K562 (cell line): ENCODE results near the gene PUS10. TPM values are rescaled to one million over a fixed set of nuclear protein-coding genes. Genes with fewer than 3 reads are reported as not detected.

Source experiments
- ADNP ChIP-seq: fragments of 200-800 bp; sonication (Bioruptor generic); IDR thresholded peaks from 2 replicates; pipeline ENCODE4 v1.6.1; 2016; ENCODE audit warnings: missing genetic modification characterization, missing compliant biosample characterization
- CEBPB ChIP-seq: fragments of 450-650 bp; IDR thresholded peaks from 2 replicates; pipeline ENCODE4 v1.6.1; 2016; ENCODE audit warnings: missing genetic modification characterization, missing compliant biosample characterization
- CREB3L1 ChIP-seq: fragments of 450-650 bp; IDR thresholded peaks from 2 replicates; pipeline ENCODE4 v1.6.1; 2014; ENCODE audit warnings: low read depth, mild to moderate bottlenecking, moderate library complexity, borderline replicate concordance
- FOS ChIP-seq: IDR thresholded peaks from 3 replicates; pipeline ENCODE4 v1.6.1; 2011; ENCODE audit not compliant: insufficient read length; ENCODE audit errors: extremely low read depth
- FOXO4 ChIP-seq: fragments of 450-650 bp; formaldehyde crosslinking; IDR thresholded peaks from 2 replicates; pipeline ENCODE4 v1.4.0; 2020; ENCODE audit warnings: mild to moderate bottlenecking, moderate library complexity
- RREB1 ChIP-seq: fragments of 250-450 bp; sonication (Bioruptor Pico); IDR thresholded peaks from 2 replicates; pipeline ENCODE4 v1.4.0; 2020
- SIN3B ChIP-seq: fragments of 450-650 bp; IDR thresholded peaks from 2 replicates; pipeline ENCODE4 v1.6.1; 2017; ENCODE audit warnings: low read depth, mild to moderate bottlenecking, moderate library complexity
- SRF ChIP-seq, 2 experiments: fragments of 250-450, 450-650 bp in 1 of 2; sonication (Bioruptor Pico) in 1 of 2; sonication (generic) in 1 of 2; formaldehyde crosslinking; IDR thresholded peaks; 2 replicates each; pipeline versions ENCODE4 v1.5.0 to v1.5.1; 2020 to 2022; ENCODE audit warnings: mild to moderate bottlenecking in 1 of 2, missing genetic modification reagents in 1 of 2
- ZEB2 ChIP-seq: fragments of 450-650 bp; IDR thresholded peaks from 2 replicates; pipeline ENCODE4 v1.6.1; 2016
- ZNF174 ChIP-seq: fragments of 250-450 bp; sonication (Bioruptor Pico); IDR thresholded peaks from 2 replicates; pipeline ENCODE4 v1.4.0; 2020; ENCODE audit warnings: mild to moderate bottlenecking
- ZNF316 ChIP-seq: fragments of 450-650 bp; IDR thresholded peaks from 2 replicates; pipeline ENCODE4 v1.6.1; 2016
- ZNF766 ChIP-seq: fragments of 200-800 bp; sonication (Bioruptor generic); conservative IDR thresholded peaks from 2 replicates; pipeline ENCODE4 v1.6.1; 2016; ENCODE audit warnings: missing genetic modification characterization, missing compliant biosample characterization
- ZSCAN32 ChIP-seq: fragments of 450-650 bp; formaldehyde crosslinking; IDR thresholded peaks from 2 replicates; pipeline ENCODE4 v1.4.0; 2020; ENCODE audit warnings: mild to moderate bottlenecking, moderate library complexity
- polyA plus RNA-seq, 8 experiments: library from polyadenylated mRNA; depleted of rRNA in 4 of 8; stranded (reverse) in 5 of 8; unstranded in 3 of 8; fragments of >200 nt; fragmentation: Nextera tagmentation in 2 of 8; fragmentation: Illumina TruSeq in 1 of 8; extraction: Ambion mirVana in 2 of 8; extraction: Trizol in 1 of 8; gene quantifications; 2 replicates each; pipeline versions ENCODE4 v1.2.1 to v1.2.3, GENCODE V29; 2011 to 2014; ENCODE audit warnings: inconsistent platforms in 1 of 8, missing spikeins in 1 of 8
- total RNA-seq, 7 experiments: library from RNA; depleted of rRNA in 6 of 7; stranded (reverse); fragments of >200 nt in 6 of 7; fragmentation: Illumina TruSeq in 2 of 7; extraction: Trizol in 2 of 7; gene quantifications; 2 replicates each; pipeline versions ENCODE4 v1.2.1 to v1.2.3, GENCODE V29; 2011 to 2021; ENCODE audit warnings: low replicate concordance in 1 of 7

PUS10 gene
- total and polyA plus RNA-seq, 9 of the 15 experiments (the other 6 are each of a cell fraction or from before 2014, with no cell fraction given): 5.0 to 10.7 (median 7.6) TPM

- TF ChIP-seq ZNF316 (0 out of 2 replicates have a peak, but pooled peaks have one; percentile 6), RREB1 (CRISPR knock-in tag) (no peak), ZNF766 (CRISPR knock-in tag) (no peak), FOXO4 (CRISPR knock-in tag) (no peak), ZSCAN32 (CRISPR knock-in tag) (no peak), SIN3B (no peak), CREB3L1 (no peak), CEBPB (peak; percentile 79), ADNP (tag) (no peak), SRF (CRISPR knock-in tag; IDR thresholded peaks at IDR 0.05) (no peak), FOS (no peak), ZNF174 (no peak), ZEB2 (no peak)
- TF ChIP-seq, all 486 proteins: peak for 4
Measured at GRCh38 chr2:61023670-61024069, 5.6 kb upstream of the PUS10 start (continued).
